ENCODE data around the gene PAOX. TPM values are rescaled to one million over a fixed set of nuclear protein-coding genes. Genes with fewer than 3 reads are reported as not detected.

The PAOX gene
- total and polyA plus RNA-seq, 9 of the 15 experiments (the other 6 are each of a cell fraction or from before 2014, with no cell fraction given), result 0.80 to 6.4 (median 2.6) TPM

- TF ChIP-seq STAT6 (CRISPR knock-in tag; IDR thresholded peaks at IDR 0.05), result no peak
- TF ChIP-seq ZNF57 (CRISPR knock-in tag; IDR thresholded peaks at IDR 0.05), result no peak
- TF ChIP-seq DDX20 (tag; IDR thresholded peaks at IDR 0.05; ENCODE audit: low read depth), result no peak
- TF ChIP-seq HINFP (tag; conservative IDR thresholded peaks at IDR 0.05; ENCODE audit: low read depth), result no peak
- TF ChIP-seq PKNOX1 (IDR thresholded peaks at IDR 0.05), result no peak
- peak; percentile 90; the same call in 1 of the 2 replicates for TF ChIP-seq ZBTB7A (IDR thresholded peaks at IDR 0.05; ENCODE audit: borderline replicate concordance, control insufficient read depth, low read depth, low read length)
- no peak for TF ChIP-seq CBX2 (IDR thresholded peaks at IDR 0.05; ENCODE audit: insufficient read depth, low read length, poor library complexity, severe bottlenecking)
- no peak for TF ChIP-seq ZBTB9 (CRISPR knock-in tag; IDR thresholded peaks at IDR 0.05)
- TF ChIP-seq HBP1 (CRISPR knock-in tag; IDR thresholded peaks at IDR 0.05), result no peak
- TF ChIP-seq KDM1A (IDR thresholded peaks at IDR 0.05), result no peak
- TF ChIP-seq BMI1 (IDR thresholded peaks at IDR 0.05; ENCODE audit: low read length), result no peak
- TF ChIP-seq ETV5 (CRISPR knock-in tag; IDR thresholded peaks at IDR 0.05; ENCODE audit: low read depth), result no peak
- no peak for TF ChIP-seq ZNF224 (CRISPR knock-in tag; IDR thresholded peaks at IDR 0.05)
- TF ChIP-seq ATF7 (IDR thresholded peaks at IDR 0.05), result no peak
- no peak for TF ChIP-seq EHMT2 (IDR thresholded peaks at IDR 0.05)
- peak; percentile 50 for TF ChIP-seq POLR2B (IDR thresholded peaks at IDR 0.05; ENCODE audit: low read depth, partially characterized antibody)
- TF ChIP-seq ZBTB26 (CRISPR knock-in tag; IDR thresholded peaks at IDR 0.05), result no peak
Observed at GRCh38 chr10:133373174-133374090, 5.6 kb upstream of the PAOX start, which contains the start of gene ECHS1 (continued).

Measured in K562 (cell line).